ENCODE data around the gene AP1AR.

AP1AR gene

DNA sequence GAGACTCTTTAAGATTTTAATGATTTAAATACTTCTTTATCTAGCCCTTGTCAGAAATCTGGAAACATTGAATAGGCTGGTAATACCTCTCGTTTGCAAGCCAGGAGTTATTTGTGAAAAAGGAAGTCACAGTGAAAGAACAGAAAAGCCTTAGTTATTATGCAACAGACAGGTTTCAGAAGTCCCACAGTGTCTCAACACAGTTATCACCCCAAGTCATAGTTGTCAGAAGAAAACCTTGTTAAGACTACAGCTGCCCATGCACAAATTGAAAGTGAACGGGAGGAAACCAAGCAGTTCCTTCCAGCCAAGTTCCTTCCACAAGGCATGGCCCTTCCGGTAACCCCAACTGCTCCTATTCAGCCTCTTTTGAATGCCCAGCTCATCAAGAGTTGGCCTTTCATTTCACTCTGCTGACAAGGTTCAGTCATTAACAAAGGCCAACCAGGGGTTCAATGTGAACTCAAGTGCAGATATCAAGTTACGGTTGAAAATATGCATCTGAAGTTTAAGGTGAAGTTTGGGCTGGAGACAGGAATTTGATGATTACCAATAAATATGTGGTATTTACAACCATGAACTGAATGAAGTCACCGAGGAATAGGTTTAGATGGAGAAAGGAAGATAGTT, 81.1 kb downstream of the AP1AR start:
- no peak for DNase-seq

DNA sequence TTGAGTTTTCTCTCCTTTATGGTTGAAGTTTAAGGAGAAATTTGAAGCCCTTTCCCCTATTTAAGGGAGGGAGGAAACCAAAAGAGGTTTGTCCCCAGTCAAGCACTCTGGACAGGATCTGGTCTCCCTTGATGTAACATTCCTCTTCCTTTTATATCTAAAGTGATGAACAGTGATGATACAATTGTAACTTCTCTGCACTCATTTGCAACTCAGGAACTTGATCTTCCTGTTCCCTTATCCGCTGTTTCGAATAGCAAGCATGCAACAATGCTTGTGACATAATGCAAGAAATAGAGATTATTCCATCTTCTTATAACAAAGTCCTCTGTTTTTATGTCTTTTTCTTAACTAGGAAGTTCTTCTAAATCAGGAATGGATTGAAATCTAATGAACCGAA, 83.9 kb downstream of the AP1AR start:
- no peak for DNase-seq

DNA sequence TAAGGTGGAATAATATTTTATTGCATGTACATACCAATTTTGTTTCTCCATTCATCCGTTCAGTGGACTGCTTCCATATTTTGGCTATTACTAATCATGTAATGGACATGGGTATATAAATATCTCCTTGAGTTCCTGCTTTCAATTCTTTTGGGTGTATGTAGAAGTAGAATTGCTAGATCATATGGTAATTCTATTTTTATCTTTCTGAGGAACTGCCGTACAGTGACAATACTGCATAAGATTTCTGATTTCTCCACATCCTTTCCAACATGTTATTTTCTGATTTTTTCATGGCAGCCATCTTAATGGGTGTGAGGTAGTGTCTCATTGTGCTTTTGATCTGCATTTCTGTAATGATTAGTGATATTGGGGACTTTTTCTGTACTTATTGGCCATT, 84.8 kb downstream of the AP1AR start:
- no peak for DNase-seq

DNA sequence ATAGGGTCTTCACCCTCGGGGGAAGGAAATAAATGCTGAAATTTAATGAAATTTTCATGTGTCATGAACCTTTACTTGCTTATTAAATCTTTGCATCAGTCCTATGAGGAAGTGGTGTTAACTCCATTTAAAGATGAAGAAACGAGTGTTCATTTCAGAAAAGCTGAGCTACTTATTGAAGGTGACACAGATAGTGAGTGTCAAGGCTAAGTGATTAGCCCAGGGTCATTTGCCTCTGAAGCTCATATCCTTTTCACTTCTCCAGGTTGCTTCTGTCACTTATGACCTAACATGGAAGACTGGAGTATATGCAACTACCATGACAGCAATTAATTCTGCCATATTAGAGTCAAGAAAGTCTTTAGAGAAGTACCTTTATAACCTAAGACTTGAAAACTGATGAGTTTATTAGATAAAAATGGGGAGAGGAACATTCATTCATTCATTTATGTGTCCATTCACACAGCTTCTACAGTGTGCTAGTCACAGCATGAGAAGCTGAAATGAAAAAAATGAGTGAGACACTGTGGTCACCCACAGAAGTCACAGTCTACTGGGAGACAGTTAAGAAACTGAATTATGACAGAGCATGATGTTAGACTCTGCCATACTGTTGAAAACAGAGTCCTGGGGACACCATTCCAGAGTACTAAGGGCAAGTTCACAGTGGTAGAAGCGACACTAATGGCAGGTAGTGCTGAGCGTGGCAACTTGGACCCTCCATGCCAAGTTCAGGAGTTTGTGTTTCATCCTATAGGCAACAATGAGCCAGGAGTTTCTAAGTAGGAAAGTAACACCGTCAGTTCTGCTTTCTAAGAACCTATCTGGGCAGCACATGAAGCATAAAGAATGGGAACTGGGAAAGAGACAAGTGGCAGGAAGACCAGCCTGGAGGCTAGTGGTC, 86.9 kb downstream of the AP1AR start:
- DNase-seq, result no peak

Data from GOT3 (cell line).